GM12891 (cell line): ENCODE data around the gene C1QBP.

Experiments
- PAX5 ChIP-seq: IDR thresholded peaks from 2 replicates; pipeline ENCODE4 v1.6.1; 2011; ENCODE audit warnings: low read length, moderate library complexity, mild to moderate bottlenecking; ENCODE audit not compliant: insufficient read depth, severe bottlenecking
- POLR2A ChIP-seq: IDR thresholded peaks from 2 replicates; pipeline ENCODE4 v1.6.1; 2011; ENCODE audit warnings: low read depth, low read length, control low read depth
- POU2F2 ChIP-seq: IDR thresholded peaks from 2 replicates; pipeline ENCODE4 v1.6.1; 2011; ENCODE audit warnings: low read depth, mild to moderate bottlenecking, control low read depth, low read length, moderate library complexity

DNA sequence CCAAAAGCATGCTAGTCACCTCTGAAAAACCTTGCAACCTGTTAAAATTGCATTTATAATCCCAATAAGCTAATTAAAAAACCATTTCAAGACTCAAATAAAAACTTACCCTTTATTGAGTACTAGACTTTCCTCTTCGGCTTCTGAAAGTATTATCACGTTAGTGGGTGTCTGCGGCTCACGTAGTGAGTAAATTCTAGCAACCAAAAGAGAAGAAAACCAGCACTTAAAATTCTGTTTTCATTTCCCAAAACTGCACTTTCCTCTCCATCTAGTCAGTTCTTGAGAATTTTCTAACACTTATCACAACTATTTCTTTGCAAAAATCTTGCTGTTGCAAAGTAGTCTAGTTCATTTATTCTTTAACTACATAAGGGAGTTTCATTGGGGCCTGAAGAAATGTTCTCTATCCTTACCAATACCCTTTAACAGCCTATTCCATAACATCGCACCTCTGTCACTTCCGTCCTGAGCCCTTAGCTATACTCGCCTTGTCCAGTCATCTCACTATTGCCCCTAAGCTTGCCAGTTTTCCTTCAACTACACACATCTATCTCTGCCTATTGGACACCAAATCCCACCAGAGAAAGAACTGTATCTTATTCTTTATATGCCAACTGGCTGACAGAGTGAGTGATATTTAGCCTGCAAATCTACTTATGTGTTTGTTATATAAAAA, 28.2 kb downstream of the C1QBP start:
- TF ChIP-seq POLR2A (no peak), PAX5 (no peak), POU2F2 (no peak)
